Inferior parietal cortex (tissue), 1 donor: ENCODE measurements around the gene LSM11.

Experiments used
- DNase-seq: peaks from one replicate; pipeline ENCODE4 v3.0.0-alpha.2; 2016; ENCODE audit errors: extremely low spot score

The LSM11 gene

GRCh38 chr5:157772127-157772526, 28.6 kb downstream of the LSM11 start:
- DNase-seq: no peak

- DNase-seq: no peak
Observed at GRCh38 chr5:157778121-157778805, 34.8 kb downstream of the LSM11 start.

GRCh38 chr5:157779221-157779620, 35.7 kb downstream of the LSM11 start:
- DNase-seq: no peak

- no peak for DNase-seq
Observed at GRCh38 chr5:157785801-157786200, 42.3 kb downstream of the LSM11 start.

- no peak for DNase-seq
Observed at GRCh38 chr5:157793301-157793700, 49.8 kb downstream of the LSM11 start.

- no peak for DNase-seq
Observed at GRCh38 chr5:157799578-157799977, 56.1 kb downstream of the LSM11 start.

- DNase-seq: no peak
Observed at GRCh38 chr5:157800137-157800536, 56.6 kb downstream of the LSM11 start.

- no peak for DNase-seq
Observed at GRCh38 chr5:157802736-157803135, 59.2 kb downstream of the LSM11 start.

GRCh38 chr5:157808043-157808442, 64.5 kb downstream of the LSM11 start:
- DNase-seq: no peak
